GM06990 (cell line): ENCODE data around the gene CLK3.

Experiments
- DNase-seq: peaks from one replicate; pipeline ENCODE4 v3.0.0-alpha.2; 2011; ENCODE audit not compliant: insufficient read length; ENCODE audit errors: extremely low read depth
- H3K27me3 ChIP-seq: replicated peaks from 2 replicates; pipeline ENCODE4 v1.6.0; 2011; ENCODE audit warnings: low read length; ENCODE audit not compliant: control insufficient read depth, insufficient read depth
- H3K36me3 ChIP-seq: 2 replicates; pipeline ENCODE4 v1.5.1; 2011; ENCODE audit warnings: low read length; ENCODE audit not compliant: control insufficient read depth, insufficient read depth
- H3K4me3 ChIP-seq: replicated peaks from 2 replicates; pipeline ENCODE4 v1.5.1; 2011; ENCODE audit warnings: low read depth, mild to moderate bottlenecking, control low read depth, low read length
- TF ChIP-seq, protein P1 (sequence below): IDR thresholded peaks from 2 replicates; pipeline ENCODE4 v1.5.1; 2011; ENCODE audit warnings: low read length, control low read depth, mild to moderate bottlenecking, inconsistent platforms; ENCODE audit not compliant: insufficient read depth, poor library complexity, severe bottlenecking

The CLK3 gene

DNA sequence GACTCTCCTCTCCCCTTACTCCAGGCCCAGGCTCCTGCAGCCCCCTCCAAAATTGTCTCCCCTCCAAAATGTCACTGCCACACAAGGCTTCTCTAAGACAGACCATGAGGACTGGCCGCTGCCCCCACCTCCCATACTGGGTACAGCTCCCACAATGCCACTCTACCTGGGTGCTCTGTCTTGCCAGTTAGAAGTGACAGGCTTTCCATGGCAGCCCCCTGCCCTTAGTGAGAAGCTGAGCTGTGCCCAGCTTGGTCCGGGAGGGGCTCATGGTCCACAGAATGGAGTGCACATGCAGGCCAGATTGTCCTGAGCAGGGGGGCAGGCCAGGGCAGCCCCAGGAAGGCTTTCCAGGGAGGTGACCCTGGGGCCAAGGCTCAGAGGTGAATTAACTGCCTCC is 3.0 kb upstream of the CLK3 start:
- DNase-seq, result no peak
- H3K27me3 ChIP-seq, result no peaks in the 10 kb centered on the region
- TF ChIP-seq, protein P1, sequence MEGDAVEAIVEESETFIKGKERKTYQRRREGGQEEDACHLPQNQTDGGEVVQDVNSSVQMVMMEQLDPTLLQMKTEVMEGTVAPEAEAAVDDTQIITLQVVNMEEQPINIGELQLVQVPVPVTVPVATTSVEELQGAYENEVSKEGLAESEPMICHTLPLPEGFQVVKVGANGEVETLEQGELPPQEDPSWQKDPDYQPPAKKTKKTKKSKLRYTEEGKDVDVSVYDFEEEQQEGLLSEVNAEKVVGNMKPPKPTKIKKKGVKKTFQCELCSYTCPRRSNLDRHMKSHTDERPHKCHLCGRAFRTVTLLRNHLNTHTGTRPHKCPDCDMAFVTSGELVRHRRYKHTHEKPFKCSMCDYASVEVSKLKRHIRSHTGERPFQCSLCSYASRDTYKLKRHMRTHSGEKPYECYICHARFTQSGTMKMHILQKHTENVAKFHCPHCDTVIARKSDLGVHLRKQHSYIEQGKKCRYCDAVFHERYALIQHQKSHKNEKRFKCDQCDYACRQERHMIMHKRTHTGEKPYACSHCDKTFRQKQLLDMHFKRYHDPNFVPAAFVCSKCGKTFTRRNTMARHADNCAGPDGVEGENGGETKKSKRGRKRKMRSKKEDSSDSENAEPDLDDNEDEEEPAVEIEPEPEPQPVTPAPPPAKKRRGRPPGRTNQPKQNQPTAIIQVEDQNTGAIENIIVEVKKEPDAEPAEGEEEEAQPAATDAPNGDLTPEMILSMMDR, result no peak
- no peaks in the 10 kb centered on the region for H3K36me3 ChIP-seq
- no peak overlapping the region for H3K4me3 ChIP-seq

DNA sequence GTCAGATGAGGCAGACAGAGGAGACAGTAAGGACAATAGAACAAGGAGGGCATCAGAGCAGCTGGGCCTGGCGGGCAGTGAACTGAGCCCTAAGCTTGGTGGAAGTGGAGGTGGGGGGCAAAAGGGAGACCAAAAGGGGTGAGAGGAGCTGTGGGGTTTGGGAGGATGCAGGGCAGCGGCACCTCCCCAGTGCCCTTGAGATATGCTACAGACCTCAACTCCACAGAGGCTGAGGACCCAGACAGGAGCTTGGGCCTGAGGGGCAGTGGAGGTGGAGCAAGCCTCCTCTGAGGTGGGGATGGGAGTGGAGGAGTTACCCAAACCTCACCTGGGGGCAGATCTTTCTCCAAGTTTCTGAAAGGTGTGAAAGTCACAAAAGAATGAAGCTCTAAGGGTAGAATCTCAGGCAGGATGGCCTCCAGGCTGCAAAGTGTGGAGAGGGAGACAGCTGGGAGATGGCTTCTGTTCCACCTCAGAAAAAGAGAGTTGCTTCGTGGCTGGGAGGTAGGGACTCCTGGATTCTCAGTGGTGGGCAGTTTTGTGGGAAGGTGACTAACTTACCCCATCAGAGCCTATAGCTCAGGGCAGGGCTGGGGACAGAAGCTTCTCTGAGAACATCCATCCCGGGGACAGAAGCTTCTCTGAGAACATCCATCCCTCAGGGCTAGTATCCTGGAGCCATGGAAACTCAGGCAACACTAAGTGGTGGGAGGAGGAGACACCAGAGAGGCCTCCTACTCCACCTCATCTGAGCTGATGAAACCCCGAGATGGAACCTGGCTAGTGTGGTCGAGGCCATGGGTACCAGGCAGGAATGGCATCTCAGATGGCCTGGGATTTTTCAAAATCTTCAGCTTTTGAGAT is 2.3 kb upstream of the CLK3 start:
- Histone ChIP-seq H3K27me3 (no peaks in the 10 kb centered on the region), H3K4me3 (no peak overlapping the region)
- DNase-seq, result no peak

DNA sequence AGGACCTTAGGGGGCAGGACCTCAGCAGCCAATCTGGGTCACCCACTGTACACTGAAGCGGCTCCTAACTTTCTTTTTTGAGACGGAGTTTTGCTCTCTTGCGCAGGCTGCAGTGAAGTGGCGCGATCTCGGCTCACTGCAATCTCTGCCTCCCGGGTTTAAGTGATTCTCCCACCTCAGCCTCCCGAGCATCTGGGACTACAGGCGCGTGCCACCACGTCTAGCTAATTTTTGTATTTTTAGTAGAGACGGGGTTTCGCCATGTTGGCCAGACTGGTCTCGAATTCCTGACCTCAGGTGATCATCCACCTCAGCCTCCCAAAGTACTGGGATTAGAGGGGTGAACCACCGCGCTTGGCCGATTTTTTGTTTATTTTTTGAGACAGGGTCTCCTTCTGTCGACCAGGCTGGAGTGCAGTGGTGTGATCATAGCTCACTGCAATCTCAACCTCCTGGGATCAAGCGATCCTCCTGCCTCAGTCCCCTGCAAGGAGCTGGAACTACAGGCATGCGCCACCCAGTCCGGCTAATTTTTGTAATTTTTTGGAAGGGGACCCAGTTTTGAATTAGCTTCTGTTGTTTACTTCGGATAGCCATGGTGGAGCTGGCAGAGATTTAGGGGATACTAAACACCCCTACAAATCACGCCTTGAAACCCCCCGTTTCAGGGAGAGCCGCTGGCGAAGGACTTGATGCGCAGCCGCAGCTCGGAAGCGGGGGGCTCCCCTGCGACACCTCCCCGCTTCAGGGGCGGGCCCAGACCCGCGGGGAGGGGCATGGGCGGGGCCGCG is 1.5 kb upstream of the CLK3 start:
- H3K27me3 ChIP-seq, result no peaks in the 10 kb centered on the region
- peak overlapping the region; percentile 78 for H3K4me3 ChIP-seq
- H3K36me3 ChIP-seq, result peaks cover 6% of the 10 kb centered on the region
- no peak for DNase-seq
- TF ChIP-seq, protein P1, result no peak

More for the DNA sequence above, 2.3 kb upstream of the CLK3 start:
- TF ChIP-seq, protein P1, result no peak
- peaks cover 4% of the 10 kb centered on the region; the same call in 1 of the 2 replicates for H3K36me3 ChIP-seq

DNA sequence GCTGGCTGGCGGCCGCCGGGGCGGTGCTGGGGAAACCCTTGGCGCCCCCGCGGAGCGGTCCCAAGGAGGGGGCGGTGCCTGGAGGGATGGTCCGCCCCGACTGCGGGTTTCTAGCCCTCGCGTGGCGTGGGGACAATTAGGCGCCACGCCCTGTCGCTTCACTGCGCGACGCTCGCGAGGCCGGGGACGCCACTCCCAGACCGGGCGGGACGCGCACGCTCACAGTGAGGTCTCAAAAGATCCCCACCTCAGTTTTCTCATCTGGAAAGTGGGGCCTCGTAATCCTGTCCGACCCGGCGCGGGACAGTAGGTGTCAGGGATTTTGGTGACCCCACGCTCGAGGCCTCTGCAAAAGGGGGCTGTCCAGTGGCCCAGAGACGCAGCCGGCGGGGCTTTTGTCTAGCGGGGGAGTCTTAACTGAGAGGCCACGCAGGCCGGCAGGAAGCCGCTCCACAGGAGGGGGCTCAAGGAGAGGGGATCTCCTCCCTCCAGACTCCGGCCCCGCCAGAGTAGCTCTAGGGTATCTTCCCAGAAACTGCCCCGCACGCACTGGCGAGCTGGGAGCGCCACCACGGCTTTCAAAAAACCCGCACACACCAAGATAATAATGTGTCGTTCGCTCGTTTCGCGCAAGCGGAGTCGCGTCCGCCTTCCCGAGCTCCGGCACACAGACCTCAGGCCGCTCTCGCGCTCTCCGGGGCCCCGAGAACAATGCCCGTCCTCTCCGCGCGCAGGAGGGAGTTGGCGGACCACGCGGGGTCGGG is 710 bp upstream of the CLK3 start:
- H3K36me3 ChIP-seq, result peaks cover 13% of the 10 kb centered on the region
- no peaks in the 10 kb centered on the region for H3K27me3 ChIP-seq
- peak overlapping the region; percentile 78 for H3K4me3 ChIP-seq
- DNase-seq, result peak; percentile 91
- TF ChIP-seq, protein P1, result no peak

DNA sequence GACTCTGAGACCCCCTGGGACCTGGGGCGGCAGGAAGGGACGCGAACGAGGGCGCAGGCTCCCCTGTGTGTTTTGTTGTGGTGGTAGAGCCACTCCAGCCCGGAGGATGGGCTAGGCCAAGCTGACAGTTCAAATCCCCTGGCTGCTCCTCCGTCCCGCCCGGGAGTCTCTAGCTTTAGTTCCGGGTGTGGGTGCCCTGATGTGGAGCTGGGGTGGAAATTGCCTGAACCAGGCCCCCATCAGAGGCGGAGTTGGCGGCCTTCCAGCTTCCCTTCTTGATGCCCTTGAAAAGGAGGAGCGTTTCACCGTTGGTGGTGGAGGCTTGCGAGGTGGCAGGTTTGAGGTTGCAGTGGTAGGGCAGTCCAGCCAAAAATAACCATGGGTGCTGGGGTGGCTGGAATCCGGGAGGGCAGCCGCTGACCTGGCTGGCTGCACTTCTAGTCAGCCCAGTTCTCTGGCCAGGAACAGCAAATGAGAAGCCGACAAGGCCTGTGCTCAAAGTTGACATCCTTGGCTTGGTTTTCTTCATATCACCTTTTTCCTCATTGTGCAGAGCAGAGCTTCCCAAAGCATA is 817 bp downstream of the CLK3 start:
- Histone ChIP-seq H3K4me3 (peak overlapping the region; percentile 78), H3K27me3 (no peaks in the 10 kb centered on the region), H3K36me3 (peaks cover 26% of the 10 kb centered on the region)
- TF ChIP-seq, protein P1, result no peak
- no peak for DNase-seq
